ENCODE measurements around the gene ANKRD11.
A peak's percentile ranks its signal among the peaks of the same experiment; 100 is the strongest.
"Not testable (repeated sequence)": the region's sequence is repeated elsewhere in the genome, so short reads cannot be mapped to it uniquely, and the experiment has no call there.

Gene ANKRD11

GRCh38 chr16:89316701-89317100 is 173.7 kb downstream of the ANKRD11 start:
- no peak for DNase-seq (ENCODE audit: low read depth in 2 of 2)

- peak; percentile 43 to 67 for DNase-seq (ENCODE audit: low read depth in 2 of 2)
These were observed 174.4 kb downstream of the ANKRD11 start for GRCh38 chr16:89315791-89316581.

DNA sequence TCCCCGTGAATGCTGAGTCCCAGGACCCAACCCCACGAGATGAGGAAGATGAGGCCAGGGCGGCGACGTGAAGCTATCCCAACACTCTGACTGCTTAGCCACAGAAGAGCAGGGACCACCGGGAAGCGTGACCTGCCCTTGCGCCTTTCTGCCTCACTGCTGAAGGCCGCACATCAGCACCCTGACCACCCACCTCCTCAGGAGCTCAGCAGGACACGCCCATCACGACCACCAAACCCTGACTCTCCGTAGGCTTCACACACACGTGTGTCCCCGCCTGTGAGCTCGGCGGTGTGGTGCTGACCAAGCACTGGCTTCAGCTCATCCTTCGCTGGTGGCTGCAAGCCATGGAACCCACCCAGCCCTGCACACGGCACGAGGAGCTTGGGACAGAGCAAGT is 175.1 kb downstream of the ANKRD11 start:
- no peak for DNase-seq (ENCODE audit: low read depth in 2 of 2)

- DNase-seq (ENCODE audit: low read depth in 2 of 2): no peak
These were observed 175.5 kb downstream of the ANKRD11 start for GRCh38 chr16:89314854-89315253.

GRCh38 chr16:89314357-89314756 is 176.0 kb downstream of the ANKRD11 start:
- no peak for DNase-seq (ENCODE audit: low read depth in 2 of 2)

DNA sequence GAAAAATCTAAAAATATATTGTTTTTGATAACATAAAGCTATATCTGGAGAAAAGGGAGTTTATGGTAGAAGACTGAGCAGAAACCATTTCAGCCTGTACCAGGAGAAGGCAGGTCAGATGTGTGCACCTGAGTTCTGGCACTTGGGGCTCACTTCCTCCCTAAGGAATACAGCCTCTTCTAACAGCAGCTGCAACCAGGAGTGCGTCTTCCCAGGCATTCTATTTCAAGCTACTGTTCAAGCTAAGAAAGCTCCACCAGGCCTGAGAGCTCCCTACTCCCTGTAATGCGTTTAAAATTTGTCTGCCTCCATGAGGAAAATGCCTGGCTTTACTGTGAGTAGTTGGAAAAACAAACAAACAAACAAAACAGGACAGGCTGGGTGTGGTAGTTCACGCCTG is 176.8 kb downstream of the ANKRD11 start:
- DNase-seq (ENCODE audit: low read depth in 2 of 2): no peak

- DNase-seq (ENCODE audit: low read depth in 2 of 2): no peak
These were observed 177.6 kb downstream of the ANKRD11 start for GRCh38 chr16:89312598-89313299.

DNA sequence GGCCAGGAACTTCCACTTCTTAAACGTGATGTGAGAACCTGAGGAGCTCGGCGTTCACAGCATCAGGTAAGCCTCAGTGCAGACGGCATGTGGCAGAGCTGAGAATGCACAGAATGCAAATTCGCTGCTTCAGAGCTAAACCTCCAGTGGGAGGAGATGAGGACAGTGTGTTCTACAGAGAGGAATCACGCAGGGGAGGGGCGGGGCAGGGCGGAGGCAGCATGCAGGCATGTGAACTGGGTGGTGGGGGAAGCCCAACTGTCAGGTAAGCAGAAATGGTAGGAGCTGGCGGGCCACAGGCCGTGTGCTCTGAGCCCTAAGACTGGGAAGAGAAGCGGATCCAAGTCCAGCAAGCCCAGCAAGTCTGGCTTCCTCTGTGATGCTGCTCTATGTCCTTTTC is 178.2 kb downstream of the ANKRD11 start:
- DNase-seq (ENCODE audit: low read depth in 2 of 2): no peak

- no peak for DNase-seq (ENCODE audit: low read depth in 2 of 2)
These were observed 178.7 kb downstream of the ANKRD11 start for GRCh38 chr16:89311636-89312035.

- no peak for DNase-seq (ENCODE audit: low read depth in 2 of 2)
These were observed 180.8 kb downstream of the ANKRD11 start for GRCh38 chr16:89309438-89310122.

DNA sequence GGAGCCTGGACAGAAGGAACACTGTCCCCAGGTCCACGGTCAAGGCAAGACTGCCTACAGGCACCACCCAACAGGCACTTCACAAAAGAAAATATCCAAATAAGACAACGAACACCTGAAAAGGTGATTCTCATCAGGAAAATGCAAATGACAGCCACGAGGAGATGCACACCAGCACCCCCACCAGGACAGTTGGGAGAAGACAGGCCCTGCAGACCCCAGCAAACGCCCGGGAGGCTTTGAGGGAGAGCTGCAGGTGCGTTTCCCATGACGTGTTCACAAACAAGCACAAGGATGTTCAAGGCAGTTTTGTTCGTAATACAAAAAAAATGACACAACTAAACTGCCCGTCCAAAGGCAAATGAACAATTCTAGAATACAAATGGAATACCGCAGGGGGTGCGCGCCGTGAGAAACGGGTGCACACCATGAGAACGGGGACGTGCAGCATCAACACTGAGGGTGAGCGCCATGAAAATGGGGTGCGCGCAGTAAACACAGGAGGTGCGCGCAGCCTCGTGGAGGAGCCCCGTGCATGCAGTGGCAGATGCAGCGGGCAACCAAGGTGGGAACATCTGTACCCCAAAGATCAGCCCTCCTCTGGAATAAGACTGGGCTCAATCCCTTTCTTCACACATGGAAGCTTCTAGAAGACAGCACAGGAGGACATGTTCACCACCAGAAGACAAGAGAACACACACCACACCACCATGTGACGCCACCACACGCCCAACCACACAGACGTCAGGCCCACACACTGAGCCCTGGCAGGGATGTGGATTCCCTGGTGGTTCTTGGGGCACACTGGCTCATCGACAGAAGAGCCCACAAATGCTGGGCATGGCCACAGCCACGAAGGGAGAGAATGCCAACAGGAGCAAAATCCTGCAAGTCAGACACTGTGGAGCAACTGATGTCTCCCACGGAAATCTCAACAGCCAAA is 181.7 kb downstream of the ANKRD11 start:
- DNase-seq (ENCODE audit: low read depth in 2 of 2): no peak

DNA sequence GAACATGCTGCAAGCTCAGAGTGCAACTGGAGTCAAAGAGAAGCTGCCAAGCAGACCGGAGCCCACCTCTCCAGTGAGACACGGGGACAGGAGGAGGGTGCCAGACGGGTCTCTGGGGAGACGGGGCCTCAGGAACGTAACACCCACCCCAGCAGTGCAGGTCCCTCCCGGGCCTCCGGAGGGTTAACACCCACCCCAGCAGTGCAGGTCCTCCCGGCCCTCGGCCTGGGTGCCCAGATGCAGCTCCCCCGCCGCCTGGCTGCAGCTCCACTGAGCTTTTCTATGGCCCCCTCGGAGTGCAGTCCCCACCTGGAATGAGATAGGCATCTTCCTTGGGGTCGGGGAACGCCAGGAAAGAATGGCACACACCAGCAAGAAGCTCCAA is 182.9 kb downstream of the ANKRD11 start:
- no peak for DNase-seq (ENCODE audit: low read depth in 2 of 2)

- DNase-seq (ENCODE audit: low read depth in 2 of 2): not testable (repeated sequence)
These were observed 183.6 kb downstream of the ANKRD11 start for GRCh38 chr16:89306457-89307420.

- no peak for DNase-seq (ENCODE audit: low read depth in 2 of 2)
These were observed 185.2 kb downstream of the ANKRD11 start for GRCh38 chr16:89304941-89305705.

DNA sequence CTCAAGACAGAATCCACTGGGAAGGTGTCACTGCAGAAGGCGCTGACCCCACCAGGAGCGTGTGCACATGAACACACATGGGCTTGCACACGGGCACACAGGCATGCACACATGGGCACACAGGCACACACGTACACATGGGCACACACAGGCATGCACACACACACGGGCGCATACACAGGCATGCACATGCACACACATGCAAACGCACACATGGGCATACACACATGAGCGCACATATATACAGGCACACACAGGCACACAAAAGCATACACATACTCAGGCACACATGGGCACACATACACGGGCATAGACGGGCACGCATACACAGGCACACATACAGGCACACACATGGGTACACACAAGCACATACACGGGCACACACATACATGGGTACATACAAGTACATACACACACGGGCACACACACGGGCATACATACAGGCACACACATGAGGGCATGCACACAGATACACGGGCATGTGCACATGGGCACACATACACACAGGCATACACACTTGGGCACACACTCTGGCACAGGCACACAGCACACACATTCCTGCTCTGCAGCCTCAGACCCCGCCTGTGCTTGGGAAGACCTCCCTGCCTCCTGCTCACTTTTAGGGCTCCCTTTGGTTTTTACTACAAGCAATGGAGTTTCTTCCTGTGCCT is 186.0 kb downstream of the ANKRD11 start:
- DNase-seq (ENCODE audit: low read depth in 2 of 2): no peak

- no peak for DNase-seq (ENCODE audit: low read depth in 2 of 2)
These were observed 186.7 kb downstream of the ANKRD11 start for GRCh38 chr16:89303617-89304016.

- DNase-seq (ENCODE audit: low read depth in 2 of 2): no peak
These were observed 189.4 kb downstream of the ANKRD11 start for GRCh38 chr16:89300976-89301360.

DNA sequence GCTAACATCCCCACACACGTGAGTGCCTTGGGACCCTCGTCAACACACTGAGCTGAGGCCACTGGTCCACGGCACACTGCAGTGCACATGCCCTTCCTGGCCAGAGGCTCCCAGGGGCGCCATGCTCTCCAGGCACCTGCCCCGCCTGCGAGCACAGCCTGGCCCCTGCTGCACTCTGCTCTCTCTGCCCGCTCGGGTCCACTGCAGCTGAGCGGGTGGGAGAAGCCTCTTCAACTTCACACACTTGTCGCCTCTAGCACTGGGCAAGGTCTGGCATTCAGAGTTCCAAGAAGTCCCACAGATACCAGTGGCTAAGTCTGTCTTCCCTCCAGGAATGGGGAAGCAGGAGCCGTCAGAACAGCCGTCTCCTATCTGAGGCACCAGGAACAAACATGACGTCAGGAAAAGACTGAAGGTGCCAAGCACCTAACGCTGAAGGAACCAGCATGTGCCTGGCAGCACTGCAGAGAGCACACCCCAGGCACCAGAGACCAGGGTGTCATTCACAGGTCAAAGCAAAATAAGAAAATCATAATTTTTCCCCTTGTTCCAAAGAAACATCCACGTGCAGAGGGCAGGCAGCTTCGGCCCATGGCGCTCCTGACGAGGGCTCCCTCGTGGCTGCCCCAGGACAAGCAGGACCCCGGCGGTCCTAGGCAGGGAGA is 189.9 kb downstream of the ANKRD11 start:
- DNase-seq (ENCODE audit: low read depth in 2 of 2): no peak

All from activated CD8-positive, alpha-beta memory T cell treated with anti-CD3 and anti-CD28 coated beads for 4 hours (primary cell).